HG02970 (cell line): ENCODE data around the gene ATP2C2.

Experiments
- ATAC-seq: cut with Tn5 transposase; IDR thresholded peaks from one replicate; pipeline ENCODE4 v1.9.1; 2021; ENCODE audit warnings: mild to moderate bottlenecking, moderate library complexity, moderate number of reproducible peaks; ENCODE audit not compliant: unreplicated experiment, low FRiP score

The ATP2C2 gene

DNA sequence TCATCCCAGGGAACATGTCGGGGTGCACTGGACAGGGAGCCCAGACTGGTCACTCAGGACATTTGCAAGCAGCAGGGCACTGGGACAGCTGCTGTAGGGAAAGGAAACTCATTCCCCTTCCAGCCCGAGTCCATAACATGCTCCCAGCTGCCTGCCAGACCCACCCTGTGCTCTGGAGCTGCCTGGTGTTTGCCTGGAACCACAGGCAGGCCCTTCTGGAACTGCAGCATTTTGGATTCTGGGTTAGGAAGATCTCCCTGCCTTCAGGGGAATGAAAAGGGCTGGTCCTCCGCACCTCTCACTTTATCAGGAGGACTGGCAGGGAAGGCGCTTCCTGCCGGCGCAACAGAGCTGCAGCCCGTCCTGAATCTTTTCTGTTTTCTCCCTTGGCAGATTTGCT is 94.9 kb downstream of the ATP2C2 start:
- no peak for ATAC-seq

GRCh38 chr16:84464116-84464515 is 95.8 kb downstream of the ATP2C2 start:
- no peak for ATAC-seq

DNA sequence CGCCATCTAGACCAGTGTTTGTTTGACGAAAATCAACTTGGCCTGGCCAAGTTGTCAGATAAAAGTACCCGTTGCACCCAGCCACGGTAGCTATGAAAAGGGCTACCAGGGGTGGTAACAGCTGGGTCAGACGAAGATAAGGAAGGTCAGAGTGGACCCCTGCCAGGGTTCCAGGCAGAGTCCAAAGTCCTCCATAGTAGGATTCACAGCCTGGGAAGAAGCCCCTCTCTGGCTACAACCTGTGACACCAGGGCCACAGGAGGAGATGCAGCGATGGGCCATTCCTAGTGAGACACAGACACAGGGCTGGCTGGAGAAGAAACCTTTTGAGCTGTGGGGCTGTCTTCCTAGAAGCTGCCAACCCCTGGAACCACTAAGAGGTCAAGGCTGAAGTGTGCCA is 96.8 kb downstream of the ATP2C2 start:
- no peak for ATAC-seq

GRCh38 chr16:84466692-84467091 is 98.4 kb downstream of the ATP2C2 start:
- no peak for ATAC-seq

GRCh38 chr16:84467256-84467655 is 98.9 kb downstream of the ATP2C2 start:
- ATAC-seq: no peak

GRCh38 chr16:84467709-84468108 is 99.4 kb downstream of the ATP2C2 start:
- ATAC-seq: no peak

DNA sequence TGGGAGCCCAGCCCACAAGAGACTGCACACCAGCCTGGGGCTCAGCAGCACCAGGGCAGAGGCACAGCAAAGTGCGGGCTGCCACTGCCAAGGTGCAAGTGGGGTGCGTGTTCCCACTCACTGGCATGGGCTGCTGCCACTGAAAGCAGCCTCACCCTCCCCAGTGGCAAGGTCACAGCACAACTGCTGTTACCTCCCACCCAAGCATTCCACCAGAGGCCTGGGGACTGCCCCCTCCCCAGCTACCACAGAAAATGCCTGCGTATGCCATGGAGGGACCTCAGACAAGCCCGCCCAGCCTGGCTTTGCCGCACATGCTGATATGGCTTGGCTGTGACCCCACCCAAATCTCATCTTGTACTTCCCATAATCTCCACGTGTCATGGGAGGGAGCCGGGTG is 103.0 kb downstream of the ATP2C2 start:
- no peak for ATAC-seq

DNA sequence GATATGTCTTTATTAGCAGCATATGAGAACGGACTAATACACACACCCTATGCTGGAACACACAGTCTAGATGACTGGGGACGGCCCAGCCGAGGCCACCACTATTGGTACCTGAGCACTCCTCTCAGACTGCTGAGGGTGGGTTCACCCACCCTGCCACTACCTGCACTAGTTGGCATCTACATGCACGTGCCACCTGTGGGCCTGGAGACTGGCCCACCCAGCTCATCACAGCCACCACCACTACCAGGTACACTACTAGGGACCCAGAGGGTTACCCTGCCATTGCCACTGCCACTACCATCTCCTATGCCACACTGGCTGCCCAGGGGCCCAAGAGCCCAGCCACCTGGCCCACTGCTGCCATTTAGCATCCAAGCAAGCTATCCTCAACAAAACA is 103.6 kb downstream of the ATP2C2 start:
- no peak for ATAC-seq

DNA sequence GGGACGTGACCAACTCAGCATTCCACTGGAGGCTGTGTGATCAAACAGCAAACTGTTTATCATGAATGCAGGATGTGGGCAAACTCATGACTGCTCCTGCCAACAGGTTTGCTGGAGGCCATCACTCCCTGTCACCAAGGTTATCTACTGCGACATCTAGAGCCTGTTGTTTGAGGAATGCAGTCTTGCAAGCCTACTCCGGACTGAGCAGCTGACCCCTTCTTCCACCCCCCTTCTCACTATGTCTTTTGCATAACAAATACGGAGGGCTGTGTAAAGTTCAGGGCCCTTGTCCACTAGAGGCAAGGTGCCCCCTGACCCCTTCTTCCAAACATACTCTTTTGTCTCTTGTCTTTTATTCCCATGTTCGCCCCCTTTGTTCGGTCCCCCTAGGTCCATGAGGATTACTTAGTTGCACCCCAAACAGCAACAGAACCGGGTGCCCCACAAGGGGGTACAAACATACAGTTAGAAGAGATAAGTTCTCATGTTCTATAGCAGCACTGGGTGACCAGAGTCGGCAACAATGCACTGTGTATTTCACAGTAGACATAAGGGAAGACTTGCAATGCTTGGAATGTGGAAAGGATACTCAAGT is 107.4 kb downstream of the ATP2C2 start:
- ATAC-seq: no peak

DNA sequence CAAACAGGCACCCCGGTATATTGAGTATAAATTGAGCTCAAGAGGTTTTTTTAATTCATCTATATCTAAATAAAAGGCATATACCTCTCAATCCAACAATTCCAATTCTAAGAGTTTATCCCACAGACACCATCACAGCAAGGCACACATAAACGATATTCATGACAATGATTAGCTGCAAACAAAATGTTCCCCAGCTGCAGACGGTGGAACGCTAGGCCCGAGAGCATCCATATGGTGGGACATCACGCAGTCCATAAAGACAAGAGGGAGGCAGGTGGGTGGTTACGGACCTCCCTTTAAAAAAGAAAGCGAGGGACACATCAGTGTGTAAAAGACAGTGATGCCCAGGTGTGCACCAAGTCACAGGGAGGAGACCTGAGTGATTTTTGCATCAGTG is 108.1 kb downstream of the ATP2C2 start:
- no peak for ATAC-seq

GRCh38 chr16:84477661-84478060 is 109.3 kb downstream of the ATP2C2 start:
- no peak for ATAC-seq

DNA sequence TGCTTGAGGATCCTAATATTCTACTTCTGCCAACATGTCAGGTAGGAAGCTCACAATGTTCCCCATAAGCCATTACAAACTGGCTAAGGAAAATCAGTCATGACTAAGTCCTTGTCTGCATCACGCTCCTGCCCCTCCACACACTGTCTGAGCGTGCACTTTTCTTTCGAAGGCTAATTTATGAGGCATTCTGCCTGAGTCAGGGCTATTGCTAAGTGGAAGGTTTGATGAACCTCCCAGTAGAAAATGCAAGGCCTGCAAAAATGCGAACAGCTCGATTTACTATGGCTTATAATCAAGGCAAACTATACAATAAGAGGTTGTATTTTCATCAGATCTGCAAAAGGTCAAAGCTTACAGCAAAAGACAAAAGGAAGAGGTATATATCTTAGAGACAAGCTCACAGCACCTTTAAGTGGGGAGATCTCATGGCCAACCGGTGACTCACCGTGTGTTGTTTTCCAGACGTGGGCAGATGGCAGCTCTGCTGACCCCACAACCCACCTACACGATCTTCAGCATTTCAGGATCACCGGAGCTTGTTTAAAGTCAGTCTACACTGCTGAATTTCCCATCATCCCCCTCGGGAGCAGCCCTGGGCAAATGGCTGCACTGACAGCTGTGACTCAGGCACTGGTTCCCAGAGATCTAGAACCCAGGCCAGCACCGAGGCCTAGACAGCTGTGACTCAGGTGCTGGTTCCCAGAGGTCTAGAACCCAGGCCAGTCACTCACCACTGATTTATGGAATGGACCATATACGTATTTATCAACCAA is 110.0 kb downstream of the ATP2C2 start:
- ATAC-seq: no peak

DNA sequence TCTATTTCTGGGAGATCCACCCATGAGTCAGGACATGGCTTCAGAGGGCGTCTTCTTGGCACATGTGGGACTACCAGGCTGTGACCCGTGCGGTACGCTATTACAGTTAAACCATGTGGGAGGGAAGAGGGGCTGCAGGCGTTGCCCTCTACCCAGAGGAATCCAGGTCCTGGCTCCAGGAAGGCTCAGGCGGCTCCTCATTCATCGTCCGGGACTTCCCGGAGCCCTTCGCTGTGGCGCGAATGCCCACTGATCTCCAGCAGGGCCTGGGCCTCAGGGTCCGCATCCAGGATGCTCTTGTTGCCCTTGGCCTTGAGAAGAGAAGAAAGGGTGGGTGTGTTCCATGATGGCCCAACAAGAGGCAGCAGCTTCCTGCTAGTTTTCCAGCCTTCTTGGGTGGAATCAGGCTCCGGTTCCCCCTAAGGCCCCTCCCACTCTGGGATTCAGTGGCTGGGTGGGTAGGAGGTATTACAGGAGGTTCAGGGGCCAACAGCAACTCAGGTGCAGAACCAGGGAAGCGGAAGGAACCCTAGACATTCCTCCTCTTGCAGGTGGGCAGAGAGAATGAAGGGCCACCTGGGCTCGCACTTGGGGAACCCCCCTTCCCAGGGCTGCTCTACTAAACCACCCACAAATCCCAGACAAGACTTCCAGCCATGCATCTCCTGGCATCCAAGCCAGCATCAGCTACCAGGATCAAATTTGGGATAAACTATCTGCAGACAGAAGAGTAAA is 111.5 kb downstream of the ATP2C2 start:
- no peak for ATAC-seq

GRCh38 chr16:84481051-84481735 is 112.9 kb downstream of the ATP2C2 start:
- no peak for ATAC-seq

DNA sequence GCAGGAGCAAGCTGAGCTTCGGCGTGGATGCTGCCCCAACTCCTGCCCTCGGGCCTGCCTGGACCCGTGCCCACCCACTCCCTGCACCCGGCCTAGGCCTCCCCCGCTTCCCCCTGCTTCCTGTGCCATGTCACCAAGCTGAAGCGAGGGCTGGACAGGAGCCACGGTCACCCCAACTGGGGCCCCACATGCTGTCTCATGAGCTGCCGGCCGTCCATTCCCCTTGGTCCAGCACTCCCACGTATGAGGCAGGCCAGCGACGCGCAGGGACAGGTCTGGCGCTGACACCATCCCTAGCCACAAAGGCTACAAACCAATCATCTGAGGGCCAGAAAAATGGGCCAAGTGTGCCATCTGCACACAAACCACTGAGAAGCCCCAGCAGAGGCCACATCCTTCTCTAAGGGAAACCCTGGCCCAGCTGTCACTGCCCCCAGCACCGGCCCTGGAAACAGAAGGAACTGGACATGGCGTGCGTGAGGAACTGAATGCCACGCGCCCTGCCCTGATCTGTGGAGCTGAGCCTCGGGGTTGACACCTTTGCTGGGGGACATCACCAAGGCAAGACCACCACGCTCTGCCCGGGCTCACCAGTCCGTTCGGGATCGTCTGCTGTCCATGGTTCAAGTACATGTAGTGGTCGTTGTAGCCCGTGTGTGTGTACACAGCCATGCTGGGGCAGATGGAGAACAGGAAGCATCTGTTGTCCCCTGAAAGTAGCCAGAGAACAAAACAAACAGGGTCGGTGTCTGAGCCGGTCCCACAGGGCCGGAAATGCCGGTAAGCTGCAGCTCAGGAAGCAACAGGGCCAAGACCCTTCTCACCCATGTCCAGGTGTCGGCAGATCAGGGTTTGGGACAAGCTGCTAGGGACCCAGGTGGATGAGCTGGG is 113.9 kb downstream of the ATP2C2 start:
- ATAC-seq: no peak

DNA sequence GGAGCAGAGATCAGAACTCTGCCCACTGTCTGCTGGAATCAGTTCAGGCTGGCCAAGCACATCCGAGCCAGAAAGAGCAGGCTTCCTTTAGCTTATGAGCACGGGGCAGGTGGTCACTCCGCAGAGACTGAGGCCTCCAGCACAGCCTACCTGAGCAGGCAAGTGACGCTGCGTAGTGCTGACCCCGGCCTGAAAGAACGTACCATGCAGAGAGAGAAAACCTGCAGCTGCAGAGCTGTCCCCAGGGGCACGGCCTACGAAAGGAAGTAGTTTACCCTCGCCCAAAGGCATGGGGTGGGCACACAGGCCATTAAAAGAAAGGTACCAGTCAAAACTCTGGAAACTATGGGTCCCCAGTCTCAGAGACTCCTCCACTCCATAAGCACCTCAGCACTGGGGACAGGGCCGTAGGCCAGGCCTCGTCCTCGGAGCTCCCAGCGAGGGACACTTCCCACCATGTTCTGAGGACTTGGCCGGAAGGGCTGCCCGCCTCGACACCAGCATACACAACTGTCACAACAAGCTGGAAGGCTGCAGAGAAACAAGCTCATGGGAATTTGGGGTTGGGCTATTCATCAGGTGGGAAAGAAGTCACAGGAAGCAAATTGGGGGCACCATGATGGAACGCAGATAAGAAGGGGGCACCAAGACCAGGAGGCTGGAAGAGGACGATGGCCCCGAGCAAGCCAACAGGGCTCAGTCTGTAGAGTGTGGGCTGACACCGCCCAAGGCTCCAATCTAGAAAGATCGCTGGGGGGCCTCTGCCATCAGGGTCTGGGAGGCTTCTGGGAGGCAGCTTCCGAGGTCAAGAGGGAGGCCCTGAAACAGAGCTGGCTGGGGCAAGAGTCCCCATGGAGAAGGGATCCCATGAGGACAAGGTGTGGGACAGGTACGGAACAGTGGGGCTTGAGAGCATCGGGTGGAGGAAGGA is 114.9 kb downstream of the ATP2C2 start:
- no peak for ATAC-seq

DNA sequence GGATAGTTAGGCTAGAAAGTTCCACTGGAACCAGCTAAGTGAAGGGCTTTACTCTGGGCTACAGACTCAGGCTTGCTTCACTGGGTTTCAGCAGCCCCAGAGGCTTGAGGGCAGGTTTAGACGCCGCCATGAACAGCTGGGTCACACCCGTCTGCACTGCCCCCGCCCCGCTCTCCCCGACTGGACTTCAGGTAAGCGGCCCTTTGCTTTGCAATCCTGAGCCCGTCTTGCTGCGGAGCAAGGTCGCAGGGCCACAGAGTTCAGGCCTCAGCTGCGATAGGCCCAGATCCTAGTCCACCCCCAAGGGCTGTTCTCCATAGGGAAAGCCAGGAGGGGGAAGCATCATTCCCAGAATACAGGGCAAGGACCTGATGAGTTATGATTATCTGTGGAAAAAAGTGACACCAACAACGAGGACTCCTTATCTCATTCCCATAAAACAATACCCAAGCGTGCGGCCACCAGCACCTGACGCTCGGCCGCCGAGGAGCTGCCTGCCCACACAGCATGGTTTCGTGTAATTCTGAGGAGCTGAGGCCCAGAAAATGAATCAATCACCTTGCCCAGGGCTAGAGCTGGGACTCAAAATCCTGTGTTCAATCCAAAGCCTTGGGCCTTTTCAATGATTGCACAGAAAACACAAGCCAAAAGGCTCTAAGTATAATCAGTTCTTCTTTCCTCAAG is 115.7 kb downstream of the ATP2C2 start:
- ATAC-seq: no peak

- no peak for ATAC-seq
These were observed 116.4 kb downstream of the ATP2C2 start for GRCh38 chr16:84484579-84485254.
